ENCODE results near the gene MGAM2. TPM values are rescaled to one million over a fixed set of nuclear protein-coding genes. Genes with fewer than 3 reads are reported as not detected.

Gene MGAM2
- total and polyA plus RNA-seq, 8 donors = 0.03 to 4.6 (median 0.17) TPM

GRCh38 chr7:142133731-142134148 lies 22.2 kb downstream of the MGAM2 start:
- DNase-seq = no peak

GRCh38 chr7:142134909-142135308 lies 23.4 kb downstream of the MGAM2 start:
- no peak for TF ChIP-seq CTCF (IDR thresholded peaks at IDR 0.05)
- no peaks in the 10 kb centered on the region for H3K27me3 ChIP-seq
- no peaks in the 10 kb centered on the region for H3K36me3 ChIP-seq
- no peaks in the 10 kb centered on the region for H3K9me3 ChIP-seq
- H3K4me3 ChIP-seq = no peak overlapping the region
- intact Hi-C loops (cut with DNase I) = no loop called here
- no peaks in the 10 kb centered on the region for H3K4me1 ChIP-seq
- no peak for ATAC-seq
- H3K27ac ChIP-seq = no peak overlapping the region
- DNase-seq = no peak

More at GRCh38 chr7:142133731-142134148, 22.2 kb downstream of the MGAM2 start:
- Histone ChIP-seq H3K27ac (no peak overlapping the region), H3K4me1 (no peaks in the 10 kb centered on the region), H3K27me3 (no peaks in the 10 kb centered on the region), H3K4me3 (no peak overlapping the region), H3K9me3 (no peaks in the 10 kb centered on the region), H3K36me3 (no peaks in the 10 kb centered on the region)
- no peak for ATAC-seq
- intact Hi-C loops (cut with DNase I) = no loop called here
- no peak for TF ChIP-seq CTCF (IDR thresholded peaks at IDR 0.05)

GRCh38 chr7:142138996-142139395 lies 27.5 kb downstream of the MGAM2 start:
- Histone ChIP-seq H3K27me3 (no peaks in the 10 kb centered on the region), H3K27ac (no peak overlapping the region), H3K9me3 (no peaks in the 10 kb centered on the region), H3K4me3 (no peak overlapping the region), H3K4me1 (no peaks in the 10 kb centered on the region), H3K36me3 (no peaks in the 10 kb centered on the region)
- TF ChIP-seq CTCF (IDR thresholded peaks at IDR 0.05) = no peak
- no peak for DNase-seq
- ATAC-seq = no peak
- intact Hi-C loops (cut with DNase I) = no loop called here

- Histone ChIP-seq H3K4me1 (no peaks in the 10 kb centered on the region), H3K9me3 (no peaks in the 10 kb centered on the region), H3K36me3 (no peaks in the 10 kb centered on the region), H3K27me3 (no peaks in the 10 kb centered on the region), H3K4me3 (no peak overlapping the region), H3K27ac (no peak overlapping the region)
- intact Hi-C loops (cut with DNase I) = no loop called here
- DNase-seq (no peak), ATAC-seq (no peak)
- TF ChIP-seq CTCF (IDR thresholded peaks at IDR 0.05) = no peak
Measured at GRCh38 chr7:142139597-142140400, 28.3 kb downstream of the MGAM2 start.

DNA sequence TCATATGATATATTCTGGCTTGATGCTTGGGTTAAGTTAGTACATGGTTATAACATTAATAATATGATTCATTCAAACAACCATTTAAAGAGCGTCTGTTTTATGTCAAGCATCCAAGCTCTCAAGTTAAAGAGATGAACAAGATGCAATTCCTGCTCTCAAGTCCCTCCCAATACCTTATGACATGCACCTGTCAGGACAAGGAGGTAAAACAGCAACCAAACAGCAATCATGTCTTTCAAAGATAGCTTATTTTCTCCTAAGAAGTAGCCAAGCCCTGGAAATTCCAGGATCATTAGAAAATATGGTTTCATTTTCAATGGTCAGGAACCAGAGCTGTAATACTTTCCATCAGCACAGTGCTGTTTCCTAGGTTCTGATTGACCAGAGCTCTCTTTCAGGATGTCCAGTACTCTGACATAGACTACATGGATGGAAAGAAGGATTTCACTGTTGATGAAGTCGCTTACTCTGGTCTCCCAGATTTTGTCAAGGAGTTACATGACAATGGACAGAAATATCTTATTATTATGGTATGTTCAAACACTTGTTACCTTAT lies 29.0 kb downstream of the MGAM2 start:
- Histone ChIP-seq H3K9me3 (no peaks in the 10 kb centered on the region), H3K36me3 (no peaks in the 10 kb centered on the region), H3K4me1 (no peaks in the 10 kb centered on the region), H3K27me3 (no peaks in the 10 kb centered on the region), H3K4me3 (no peak overlapping the region), H3K27ac (no peak overlapping the region)
- no peak for ATAC-seq
- intact Hi-C loops (cut with DNase I) = no loop called here
- no peak for TF ChIP-seq CTCF (IDR thresholded peaks at IDR 0.05)
- no peak for DNase-seq

All from left lung (tissue), 10 donors.